Sigmoid colon (tissue), 7 donors: Measurements from ENCODE around the gene LPP. TPM values are rescaled to one million over a fixed set of nuclear protein-coding genes. Genes with fewer than 3 reads are reported as not detected.
A peak's percentile ranks its signal among the peaks of the same experiment; 100 is the strongest.

Experiments
- DNase-seq: peaks from one replicate; pipeline ENCODE4 v3.0.0-alpha.2; 2019
- H3K27ac ChIP-seq, 4 donors: fragments of 200-600 bp; sonication (generic); one replicate each; pipeline ENCODE4 v1.5.1; 2016 to 2019; ENCODE audit warnings: mild to moderate bottlenecking in 1 of 4
- H3K27me3 ChIP-seq, 3 donors: fragments of 200-600 bp; sonication (generic); one replicate each; pipeline ENCODE4 v1.5.1; 2019; ENCODE audit warnings: mild to moderate bottlenecking in 1 of 3
- H3K36me3 ChIP-seq, 4 donors: fragments of 200-600 bp; sonication (generic); one replicate each; pipeline ENCODE4 v1.5.1; 2016 to 2019
- H3K4me1 ChIP-seq, 4 donors: fragments of 200-600 bp; sonication (generic); one replicate each; pipeline ENCODE4 v1.5.1; 2017 to 2019
- H3K4me3 ChIP-seq, 4 donors: fragments of 200-600 bp; sonication (generic); one replicate each; pipeline ENCODE4 v1.5.1; 2017 to 2019; ENCODE audit warnings: mild to moderate bottlenecking in 2 of 4, moderate library complexity in 1 of 4
- H3K9me3 ChIP-seq, 4 donors: fragments of 200-600 bp in 3 of 4; sonication (generic) in 3 of 4; one replicate each; pipeline versions ENCODE4 v1.5.1 to v1.6.1; 2013 to 2019
- EP300 ChIP-seq, 4 donors: sonication (generic); formaldehyde crosslinking; IDR thresholded peaks; one replicate each; pipeline ENCODE4 v1.6.1; 2017; ENCODE audit warnings: antibody characterized with exemption in 4 of 4
- POLR2A ChIP-seq, 2 donors: fragments of 450-650 bp; IDR thresholded peaks; one replicate each; pipeline ENCODE4 v1.6.1; 2016; ENCODE audit warnings: antibody characterized with exemption in 2 of 2, mild to moderate bottlenecking in 2 of 2, moderate library complexity in 2 of 2
- POLR2AphosphoS5 ChIP-seq, 4 donors: sonication (generic); formaldehyde crosslinking; IDR thresholded peaks; one replicate each; pipeline ENCODE4 v1.6.1; 2017; ENCODE audit warnings: antibody characterized with exemption in 4 of 4
- WGBS, 2 donors: extraction: QIAGEN DNeasy Blood & Tissue Kit; methylation state at CpG; one replicate each; pipeline ENCODE4 v1.1.7; 2013; 5-methylcytosine and 5-hydroxymethylcytosine counted together
- intact Hi-C: fragments of 100-400 bp; cut with DNase I; formaldehyde crosslinking; loops from one replicate; pipeline ENCODE4 v1.15.1; 2023
- polyA plus RNA-seq, 3 donors: library from polyadenylated mRNA; stranded (reverse); fragments of 200-250 nt; gene quantifications; one replicate each; pipeline ENCODE4 v1.2.3, GENCODE V29; 2013
- total RNA-seq, 4 donors: library from RNA; depleted of rRNA; stranded (reverse); fragments of >200 nt; gene quantifications; one replicate each; pipeline ENCODE4 v1.1.0, GENCODE V29; 2016
- TF ChIP-seq, protein P1 (sequence below), 4 experiments: fragments of 450-650 bp in 3 of 4; fragments of 200-600 bp in 1 of 4; IDR thresholded peaks; one replicate each; pipeline ENCODE4 v1.5.1; 2016 to 2019; ENCODE audit warnings: antibody characterized with exemption in 4 of 4, mild to moderate bottlenecking in 3 of 4, moderate library complexity in 2 of 4
- donor health status: healthy with polysubstance abuse.
- donor health status: Bipolar disorder and iron deficiency.
- donor health status: healthy.

LPP gene
- total and polyA plus RNA-seq, 7 donors, result 5.3 to 1,773 (median 824) TPM

DNA sequence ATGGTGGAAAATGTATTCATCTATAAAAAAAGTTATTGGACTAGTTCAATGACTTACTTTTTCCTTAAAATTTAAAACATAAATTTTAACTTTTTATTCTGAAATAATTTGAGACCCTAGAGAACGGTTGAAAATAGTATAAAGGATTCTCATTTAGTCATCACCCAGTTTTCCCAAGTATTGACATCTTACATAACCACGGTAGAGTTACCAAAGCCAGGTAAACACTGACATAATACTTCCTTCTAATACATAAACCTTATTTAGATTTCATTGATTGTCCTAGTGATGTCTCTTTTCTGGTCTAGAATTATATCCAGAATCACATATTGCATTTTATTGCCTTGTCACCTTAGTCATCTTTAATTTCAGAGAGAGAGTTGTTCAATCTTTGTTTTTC, 319.1 kb downstream of the LPP start:
- 95 to 97% methylated on average over 2 of the region's 2 CpGs for WGBS, 2 donors
- Histone ChIP-seq H3K4me1 (peaks cover 0 to 72% (median 57%) of the 10 kb centered on the region in 4 donors), H3K27ac (peak overlapping the region in 1 of 4 donors; percentile 45), H3K36me3 (no peaks in the 10 kb centered on the region), H3K4me3 (no peak overlapping the region), H3K9me3 (no peaks in the 10 kb centered on the region), H3K27me3 (no peaks in the 10 kb centered on the region)
- DNase-seq, result no peak
- TF ChIP-seq EP300 (IDR thresholded peaks at IDR 0.05), result no peak
- intact Hi-C loops, result no loop called here

- intact Hi-C loops, result no loop called here
- H3K27me3 ChIP-seq, result no peaks in the 10 kb centered on the region
- DNase-seq, result no peak
- no peaks in the 10 kb centered on the region for H3K36me3 ChIP-seq
- H3K4me1 ChIP-seq, result peaks cover 0 to 67% (median 53%) of the 10 kb centered on the region in 4 donors
- no peak overlapping the region for H3K27ac ChIP-seq
- TF ChIP-seq, protein P1, sequence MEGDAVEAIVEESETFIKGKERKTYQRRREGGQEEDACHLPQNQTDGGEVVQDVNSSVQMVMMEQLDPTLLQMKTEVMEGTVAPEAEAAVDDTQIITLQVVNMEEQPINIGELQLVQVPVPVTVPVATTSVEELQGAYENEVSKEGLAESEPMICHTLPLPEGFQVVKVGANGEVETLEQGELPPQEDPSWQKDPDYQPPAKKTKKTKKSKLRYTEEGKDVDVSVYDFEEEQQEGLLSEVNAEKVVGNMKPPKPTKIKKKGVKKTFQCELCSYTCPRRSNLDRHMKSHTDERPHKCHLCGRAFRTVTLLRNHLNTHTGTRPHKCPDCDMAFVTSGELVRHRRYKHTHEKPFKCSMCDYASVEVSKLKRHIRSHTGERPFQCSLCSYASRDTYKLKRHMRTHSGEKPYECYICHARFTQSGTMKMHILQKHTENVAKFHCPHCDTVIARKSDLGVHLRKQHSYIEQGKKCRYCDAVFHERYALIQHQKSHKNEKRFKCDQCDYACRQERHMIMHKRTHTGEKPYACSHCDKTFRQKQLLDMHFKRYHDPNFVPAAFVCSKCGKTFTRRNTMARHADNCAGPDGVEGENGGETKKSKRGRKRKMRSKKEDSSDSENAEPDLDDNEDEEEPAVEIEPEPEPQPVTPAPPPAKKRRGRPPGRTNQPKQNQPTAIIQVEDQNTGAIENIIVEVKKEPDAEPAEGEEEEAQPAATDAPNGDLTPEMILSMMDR (IDR thresholded peaks at IDR 0.05), result no peak
- TF ChIP-seq POLR2A (IDR thresholded peaks at IDR 0.05), result no peak
- no peak for TF ChIP-seq EP300 (IDR thresholded peaks at IDR 0.05)
- no peak for TF ChIP-seq POLR2AphosphoS5 (IDR thresholded peaks at IDR 0.05)
- H3K9me3 ChIP-seq, result no peaks in the 10 kb centered on the region
- WGBS, 2 donors, result 66 to 93% methylated on average over 2 of the region's 2 CpGs
- no peak overlapping the region for H3K4me3 ChIP-seq
Observed at GRCh38 chr3:188473591-188474288, 319.8 kb downstream of the LPP start.

GRCh38 chr3:188476935-188477334, 323.0 kb downstream of the LPP start:
- peaks cover 0 to 76% (median 62%) of the 10 kb centered on the region in 4 donors for H3K4me1 ChIP-seq
- peak overlapping the region in 3 of 4 donors; percentile 7 to 49 (median 35) for H3K27ac ChIP-seq
- WGBS, 2 donors, result 84 to 86% methylated on average over 4 of the region's 4 CpGs
- no peaks in the 10 kb centered on the region for H3K36me3 ChIP-seq
- DNase-seq, result no peak
- intact Hi-C loops, result no loop called here
- no peaks in the 10 kb centered on the region for H3K27me3 ChIP-seq
- no peaks in the 10 kb centered on the region for H3K9me3 ChIP-seq
- TF ChIP-seq POLR2AphosphoS5 (IDR thresholded peaks at IDR 0.05), result peak in 1 of 4 donors; percentile 49
- TF ChIP-seq POLR2A (IDR thresholded peaks at IDR 0.05), result no peak
- H3K4me3 ChIP-seq, result no peak overlapping the region

DNA sequence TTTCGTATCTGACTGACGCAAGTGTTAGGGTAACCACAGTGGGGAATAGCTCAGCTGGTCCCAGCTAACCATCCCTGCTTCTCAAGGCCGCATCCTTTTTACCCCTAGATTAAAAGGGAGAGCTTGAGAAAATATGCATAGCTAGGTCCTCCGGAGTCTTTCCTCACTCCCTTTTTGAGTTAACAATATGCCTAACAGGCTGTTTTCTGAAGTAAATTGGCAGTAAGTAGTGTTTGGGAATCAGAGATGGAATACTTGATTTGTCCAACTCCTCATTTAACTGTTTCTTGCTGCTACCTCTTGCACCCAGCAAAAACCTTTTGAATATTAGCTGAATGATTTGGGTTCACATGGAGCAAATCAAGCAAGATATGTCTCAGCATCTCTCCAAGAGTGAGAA, 326.1 kb downstream of the LPP start:
- no peak for DNase-seq
- TF ChIP-seq, protein P1 (IDR thresholded peaks at IDR 0.05), result no peak
- TF ChIP-seq EP300 (IDR thresholded peaks at IDR 0.05) (no peak), POLR2AphosphoS5 (IDR thresholded peaks at IDR 0.05) (no peak), POLR2A (IDR thresholded peaks at IDR 0.05) (no peak)
- peaks cover 0 to 87% (median 72%) of the 10 kb centered on the region in 4 donors for H3K4me1 ChIP-seq
- no peaks in the 10 kb centered on the region for H3K27me3 ChIP-seq
- H3K27ac ChIP-seq, result no peak overlapping the region
- 95 to 97% methylated on average over 4 of the region's 4 CpGs for WGBS, 2 donors
- no peaks in the 10 kb centered on the region for H3K9me3 ChIP-seq
- H3K36me3 ChIP-seq, result peaks cover 0 to 9% (median 4%) of the 10 kb centered on the region in 4 donors
- no peak overlapping the region for H3K4me3 ChIP-seq
- intact Hi-C loops, result loop anchor here (5.0 kb wide), 1 partner anchor 467 kb away; no protein-coding TSS in a partner anchor

DNA sequence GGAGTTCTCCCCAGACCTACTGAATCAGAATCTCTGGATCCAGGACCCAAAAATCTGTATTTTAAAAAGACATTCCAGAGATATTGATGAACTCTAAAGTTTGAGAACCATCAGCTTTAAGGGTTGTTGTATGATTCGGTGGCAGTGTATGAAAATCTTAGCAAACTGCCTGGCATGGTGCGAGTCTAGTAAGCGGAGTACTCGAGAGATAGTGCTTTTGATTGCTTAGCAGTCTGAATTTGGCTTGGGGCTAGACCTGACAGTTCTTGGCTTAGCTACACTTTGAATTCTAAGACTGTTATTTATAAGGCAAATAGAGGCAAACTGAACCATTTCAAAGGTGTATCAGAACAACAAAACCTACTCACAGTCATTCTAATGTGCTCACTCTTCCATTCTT, 329.0 kb downstream of the LPP start:
- no peak for DNase-seq
- Histone ChIP-seq H3K4me1 (peaks cover 0 to 80% (median 66%) of the 10 kb centered on the region in 4 donors), H3K4me3 (no peak overlapping the region), H3K27me3 (no peaks in the 10 kb centered on the region), H3K36me3 (peaks cover 0 to 13% (median 5%) of the 10 kb centered on the region in 4 donors), H3K27ac (peak overlapping the region in 3 of 4 donors; percentile 9 to 35 (median 20)), H3K9me3 (no peaks in the 10 kb centered on the region)
- intact Hi-C loops, result loop anchor here (5.0 kb wide), 1 partner anchor 464 kb away; no protein-coding TSS in a partner anchor
- 71 to 81% methylated on average over 4 of the region's 4 CpGs for WGBS, 2 donors
- no peak for TF ChIP-seq POLR2A (IDR thresholded peaks at IDR 0.05)
- TF ChIP-seq POLR2AphosphoS5 (IDR thresholded peaks at IDR 0.05), result no peak
- TF ChIP-seq, protein P1 (IDR thresholded peaks at IDR 0.05), result no peak
- TF ChIP-seq EP300 (IDR thresholded peaks at IDR 0.05), result no peak
